Stomach (tissue), 4 donors: Measurements from ENCODE around the gene SHE.

ENCODE experiments used
- CTCF ChIP-seq, 7 experiments: fragments of 450-650 bp in 4 of 7; fragments of 200-600 bp in 3 of 7; sonication (generic) in 3 of 7; IDR thresholded peaks; one replicate each; pipeline ENCODE4 v1.5.1; 2016 to 2019; ENCODE audit warnings: antibody characterized with exemption in 7 of 7, control low read depth in 2 of 7, mild to moderate bottlenecking in 1 of 7
- POLR2A ChIP-seq, 4 donors: fragments of 450-650 bp; IDR thresholded peaks; one replicate each; pipeline ENCODE4 v1.6.1; 2016; ENCODE audit warnings: antibody characterized with exemption in 4 of 4, control low read depth in 2 of 4, mild to moderate bottlenecking in 1 of 4, moderate library complexity in 1 of 4
- POLR2AphosphoS5 ChIP-seq, 3 donors: sonication (generic); formaldehyde crosslinking; IDR thresholded peaks; one replicate each; pipeline ENCODE4 v1.6.1; 2016; ENCODE audit warnings: antibody characterized with exemption in 3 of 3

GRCh38 chr1:154527192-154527591 is 25.0 kb upstream of the SHE start:
- no peak for TF ChIP-seq POLR2A (IDR thresholded peaks at IDR 0.05)
- no peak for TF ChIP-seq CTCF (IDR thresholded peaks at IDR 0.05)
- no peak for TF ChIP-seq POLR2AphosphoS5 (IDR thresholded peaks at IDR 0.05)
